ENCODE results near the gene IBA57. TPM values are rescaled to one million over a fixed set of nuclear protein-coding genes. Genes with fewer than 3 reads are reported as not detected.

IBA57 gene
- total RNA-seq: 6.5 and 6.9 TPM in 2 replicates

GRCh38 chr1:228165372-228166169 is at the start of gene IBA57:
IBA57 (plus strand) TSS chr1:228165804; CDS start chr1:228165817, 13 bp downstream.
- peak; percentile 94 for DNase-seq (ENCODE audit: low read depth, low spot score)

GRCh38 chr1:228117335-228117734 is 48.3 kb upstream of the IBA57 start:
- DNase-seq (ENCODE audit: low read depth, low spot score): no peak

DNA sequence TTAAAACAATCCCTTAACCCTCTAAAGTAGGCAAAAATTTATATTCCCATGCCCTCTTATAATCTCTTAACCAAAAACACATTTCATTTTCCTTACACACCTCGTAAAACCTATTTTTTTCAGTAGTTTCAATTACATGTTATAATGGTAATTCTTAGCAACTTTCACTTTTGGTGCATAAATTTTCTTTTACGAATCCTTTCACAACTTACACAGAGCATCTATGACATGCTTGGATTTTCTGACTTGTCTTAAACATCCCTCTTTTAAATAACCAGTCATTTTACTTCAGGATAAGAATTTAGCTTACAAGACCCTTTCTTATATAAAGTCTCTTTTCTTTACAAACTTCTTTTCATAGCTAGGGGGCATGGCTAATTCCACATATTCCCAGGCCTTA is 47.6 kb upstream of the IBA57 start:
- no peak for DNase-seq (ENCODE audit: low read depth, low spot score)

- no peak for DNase-seq (ENCODE audit: low read depth, low spot score)
Observed at GRCh38 chr1:228120351-228120750, 45.3 kb upstream of the IBA57 start.

DNA sequence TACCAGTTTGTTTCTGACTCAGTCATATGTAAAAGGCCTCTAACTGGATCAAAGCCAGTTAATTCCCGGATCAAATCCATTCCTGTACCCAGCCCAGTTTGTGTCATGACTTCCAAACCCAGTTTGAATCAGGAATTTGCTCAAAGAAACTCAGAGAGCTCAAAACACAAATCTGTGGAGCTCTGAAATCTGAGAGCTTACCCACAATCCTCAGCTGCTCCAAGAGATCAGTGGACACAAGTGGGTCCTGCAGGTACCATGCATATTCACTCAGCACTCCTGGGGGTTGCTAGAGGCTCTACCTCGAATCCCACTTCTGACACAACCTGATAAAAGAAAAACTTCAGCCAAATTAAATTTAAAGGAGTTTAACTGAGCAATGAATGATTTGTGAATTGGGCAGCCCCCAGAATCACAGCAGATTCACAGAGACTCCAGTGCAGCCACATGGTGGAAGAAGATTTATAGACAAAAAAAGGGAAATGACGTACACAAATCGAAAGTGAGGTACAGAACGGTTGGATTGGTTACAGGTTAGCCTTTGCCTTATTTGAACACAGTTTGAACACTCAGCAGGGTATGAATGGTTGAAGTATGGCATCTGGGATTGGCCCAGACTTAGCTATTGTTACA is 44.6 kb upstream of the IBA57 start:
- DNase-seq (ENCODE audit: low read depth, low spot score): no peak

DNA sequence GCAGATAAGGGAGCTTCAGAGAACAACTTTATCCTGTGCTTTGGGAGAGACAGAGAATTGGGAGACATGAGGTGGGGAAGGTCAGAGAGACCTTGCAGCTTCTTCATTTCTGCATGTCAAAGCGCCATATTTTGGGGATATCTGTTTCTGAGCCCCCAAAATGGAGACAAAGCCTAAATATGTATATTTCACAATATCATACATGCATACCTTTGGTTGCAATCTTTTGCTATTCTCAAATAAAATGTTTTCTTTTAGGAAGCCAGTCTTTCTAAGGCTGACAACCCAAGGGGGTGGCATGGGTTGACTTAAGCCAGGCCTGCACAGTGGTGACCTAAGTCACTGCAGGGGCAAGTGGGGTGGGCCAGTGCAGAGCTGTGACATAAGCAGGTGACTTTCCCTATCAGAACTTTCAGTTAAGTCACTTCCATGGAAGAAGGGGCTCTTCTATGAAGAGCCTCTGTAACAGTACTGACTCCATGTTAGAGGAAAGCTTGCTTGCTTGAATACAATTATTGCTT is 42.6 kb upstream of the IBA57 start:
- DNase-seq (ENCODE audit: low read depth, low spot score): no peak

DNA sequence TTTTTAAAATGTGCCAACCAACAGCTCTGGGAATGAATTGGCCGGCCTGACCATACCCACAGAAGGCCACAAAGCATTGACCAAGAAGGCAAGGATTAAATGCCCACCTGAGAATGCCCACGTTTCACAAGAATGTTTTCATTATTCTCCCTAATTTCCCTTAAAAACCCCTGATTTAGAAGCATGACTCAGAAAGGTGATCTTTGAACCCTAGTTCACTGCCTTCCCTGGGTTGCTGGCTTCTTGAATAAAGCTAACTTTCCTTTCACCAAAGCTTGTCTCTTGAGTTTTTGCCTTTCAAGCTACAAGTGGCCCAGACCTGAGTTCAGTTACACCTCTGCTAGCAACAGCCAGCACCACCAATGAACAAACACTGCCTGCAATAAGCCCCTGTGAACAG is 42.1 kb upstream of the IBA57 start:
- DNase-seq (ENCODE audit: low read depth, low spot score): no peak

- DNase-seq (ENCODE audit: low read depth, low spot score): no peak
Observed at GRCh38 chr1:228125185-228125584, 40.4 kb upstream of the IBA57 start.

- DNase-seq (ENCODE audit: low read depth, low spot score): no peak
Observed at GRCh38 chr1:228131766-228132165, 33.8 kb upstream of the IBA57 start.

GRCh38 chr1:228134591-228134990 is 31.0 kb upstream of the IBA57 start:
- DNase-seq (ENCODE audit: low read depth, low spot score): no peak

DNA sequence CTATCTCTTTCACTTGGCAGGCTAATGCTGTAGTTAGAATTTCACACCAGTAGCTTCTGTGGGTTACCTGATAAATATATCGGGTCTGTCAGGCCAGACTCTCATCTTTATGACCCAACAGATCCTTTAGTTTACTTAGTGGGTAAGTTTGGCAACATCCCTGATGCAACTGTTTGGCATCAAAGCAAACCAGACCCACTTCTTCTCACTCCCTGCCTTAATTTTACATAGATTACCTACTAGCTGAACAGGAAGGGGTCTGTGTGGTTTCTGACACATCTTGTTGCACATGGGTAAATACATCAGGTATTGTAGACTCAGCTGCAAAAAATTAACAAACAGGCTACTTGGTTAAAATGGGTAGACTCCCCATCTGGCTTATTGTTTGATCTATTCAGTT is 28.7 kb upstream of the IBA57 start:
- DNase-seq (ENCODE audit: low read depth, low spot score): no peak

DNA sequence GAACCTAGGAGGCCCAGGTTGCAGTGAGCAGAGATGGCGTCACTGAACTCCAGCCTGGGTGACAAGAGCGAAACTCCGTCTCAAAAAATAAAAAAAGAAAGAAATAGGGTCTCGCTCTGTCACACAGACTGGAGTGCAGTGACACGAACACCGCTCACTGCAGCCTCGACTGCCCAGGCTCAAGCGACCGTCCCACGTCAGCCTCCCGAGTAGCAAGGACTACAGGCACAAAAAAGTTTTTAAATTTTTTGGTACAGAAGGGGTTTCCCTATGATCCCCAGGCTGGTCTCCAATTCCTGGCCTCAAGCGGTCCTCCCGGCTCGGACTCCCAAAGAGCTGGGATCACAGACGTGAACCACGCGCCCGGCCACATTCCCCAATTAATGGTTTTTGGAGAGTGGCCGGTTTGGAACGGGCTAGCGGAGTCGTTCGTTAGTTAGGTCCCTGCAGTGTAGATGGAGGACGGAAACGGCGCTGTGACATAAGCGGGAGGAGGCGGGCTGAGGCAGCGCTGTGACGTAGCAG is 26.1 kb upstream of the IBA57 start:
- DNase-seq (ENCODE audit: low read depth, low spot score): no peak

- peak; percentile 98 for DNase-seq (ENCODE audit: low read depth, low spot score)
Observed at GRCh38 chr1:228139931-228140723, 25.5 kb upstream of the IBA57 start, which contains the start of gene GUK1. GUK1 (plus strand) TSS chr1:228140279; CDS start chr1:228140303, 24 bp downstream.

DNA sequence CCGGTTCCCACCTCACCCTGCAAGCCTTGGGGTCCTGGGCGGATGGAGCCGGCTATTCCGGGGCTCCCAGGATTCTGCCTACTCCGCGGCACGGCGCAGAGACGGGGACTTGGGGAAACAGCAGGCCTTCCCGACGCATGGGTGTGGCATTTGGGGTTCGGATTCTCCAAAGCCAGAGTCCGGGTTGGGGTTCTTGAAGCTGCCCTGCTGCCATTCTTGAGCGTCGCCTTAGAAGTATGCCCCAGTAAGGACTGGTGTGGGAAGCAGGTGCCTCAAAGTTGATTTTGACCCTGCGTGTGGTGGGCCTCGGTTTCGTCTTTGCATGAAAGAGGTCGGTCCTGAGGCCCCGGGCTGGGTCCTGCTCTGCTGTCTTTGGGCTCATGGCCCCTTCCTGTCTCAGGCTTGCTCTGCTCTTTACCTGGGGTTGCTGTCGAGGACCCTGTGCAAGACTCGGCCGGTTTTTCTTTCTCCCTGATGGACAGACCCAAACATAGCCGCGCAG is 24.8 kb upstream of the IBA57 start:
- DNase-seq (ENCODE audit: low read depth, low spot score): no peak

DNA sequence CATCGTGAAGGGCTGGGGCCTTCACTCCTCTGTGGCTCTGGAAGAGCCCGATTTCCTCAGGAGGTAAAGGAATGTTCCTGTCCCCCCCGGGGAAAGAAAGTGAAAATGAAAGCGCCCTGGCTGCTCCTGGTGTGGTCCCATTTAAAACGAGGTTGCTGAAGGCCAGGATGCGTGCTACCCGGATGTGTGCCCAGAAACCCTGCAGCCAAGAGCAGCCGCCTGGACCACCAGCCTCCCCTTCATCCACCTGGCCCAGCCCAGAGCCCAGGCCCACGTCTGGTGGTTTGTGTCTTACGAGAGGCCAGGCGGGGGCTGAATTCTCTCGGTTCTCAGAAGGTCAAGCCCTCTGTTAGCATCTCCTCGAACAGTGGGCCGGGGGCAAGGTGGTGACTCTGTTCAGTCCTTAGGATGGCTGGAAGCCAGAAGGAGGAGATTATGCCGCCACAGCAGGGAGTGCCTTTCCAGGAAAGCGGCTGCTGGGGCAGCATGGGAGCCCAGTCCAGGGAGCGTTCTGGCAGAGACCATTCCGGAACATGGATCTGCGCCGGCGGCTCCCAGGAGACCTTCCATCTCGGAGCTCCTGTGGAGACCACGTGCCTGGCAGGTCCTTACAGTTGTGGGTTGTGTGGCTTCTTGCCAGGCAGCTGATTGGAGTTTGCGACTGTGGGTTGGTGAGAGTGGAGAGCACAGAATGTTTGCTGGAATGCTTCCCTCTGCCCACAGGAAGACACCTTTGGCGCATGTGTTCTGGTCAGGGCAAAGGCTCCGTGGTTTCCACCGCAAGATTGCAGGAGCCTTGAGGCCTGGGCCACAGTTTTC is 24.2 kb upstream of the IBA57 start:
- DNase-seq (ENCODE audit: low read depth, low spot score): no peak

GRCh38 chr1:228142155-228142691 is 23.4 kb upstream of the IBA57 start:
- no peak for DNase-seq (ENCODE audit: low read depth, low spot score)

- no peak for DNase-seq (ENCODE audit: low read depth, low spot score)
Observed at GRCh38 chr1:228142701-228143136, 22.9 kb upstream of the IBA57 start.

DNA sequence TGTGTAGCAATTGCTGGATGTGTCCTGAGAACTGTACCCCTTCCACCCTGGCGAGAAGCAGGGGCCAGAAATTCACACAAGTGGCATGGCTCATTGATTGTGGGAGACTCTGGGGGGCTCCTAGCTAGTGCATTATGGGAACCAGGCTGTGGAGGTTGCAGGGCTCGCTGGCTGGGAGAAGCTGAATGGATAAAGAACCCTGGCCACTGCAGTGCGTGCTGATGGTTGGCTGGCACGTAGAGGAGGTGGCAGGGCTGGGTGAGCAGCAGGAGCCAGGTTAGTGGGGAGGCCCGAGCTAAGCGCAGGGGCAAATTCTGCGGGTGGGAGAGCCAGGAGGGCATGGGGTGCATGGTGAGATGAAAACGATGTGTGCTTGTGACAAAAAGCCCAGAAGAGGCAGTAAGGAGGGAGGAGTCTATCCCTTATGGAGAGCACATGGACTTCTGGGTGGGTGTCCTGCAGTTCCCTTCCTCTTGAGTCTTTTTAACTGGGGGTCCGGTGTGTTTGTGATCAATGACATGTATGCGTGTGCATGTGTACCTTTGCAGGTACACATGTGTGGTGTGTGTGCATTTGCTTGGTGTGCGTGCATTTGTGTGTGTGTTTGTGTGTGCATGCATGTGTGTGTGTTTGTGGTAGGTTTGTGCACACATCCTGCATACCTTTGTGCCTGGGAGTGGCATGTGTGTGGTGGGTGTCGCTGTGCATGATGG is 22.0 kb upstream of the IBA57 start:
- no peak for DNase-seq (ENCODE audit: low read depth, low spot score)

DNA sequence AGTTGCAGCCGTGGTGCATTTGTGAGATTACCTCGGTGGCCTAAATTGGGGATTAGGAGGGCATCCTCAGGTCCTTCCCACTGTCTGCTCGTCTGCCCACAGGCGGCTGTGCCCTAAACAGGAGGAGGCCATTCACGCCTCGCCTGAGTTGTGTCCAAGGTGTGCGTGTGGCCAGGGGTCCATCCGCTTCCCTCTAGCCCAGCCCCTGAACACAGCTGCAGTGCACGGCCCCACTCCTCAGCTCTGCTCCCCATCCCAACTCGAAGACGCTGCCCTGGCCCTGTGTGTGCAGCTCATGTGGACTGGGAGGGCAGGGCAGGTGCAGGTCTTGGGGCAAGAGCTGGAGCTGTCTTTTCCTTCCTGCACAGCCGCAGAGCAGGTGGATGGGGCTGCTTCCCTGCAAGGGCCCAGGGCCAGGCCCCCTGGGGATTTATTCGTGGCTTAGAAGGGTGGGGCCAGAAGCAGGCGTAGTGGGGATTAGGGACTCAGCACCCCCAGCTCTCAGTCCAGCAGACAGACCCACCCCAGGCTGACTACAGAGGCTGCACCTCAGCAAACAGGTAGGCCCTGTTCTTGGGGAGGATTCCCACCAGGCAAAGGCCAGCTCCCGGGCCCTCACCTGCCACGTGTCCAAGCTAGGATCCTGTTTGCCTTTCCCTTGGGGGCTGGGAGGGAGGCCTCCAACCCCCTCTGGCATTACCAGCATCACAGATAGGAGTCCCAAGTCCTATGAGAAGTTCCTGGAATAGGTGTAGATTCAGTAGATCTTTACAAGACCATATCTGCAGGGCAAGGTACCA is 21.2 kb upstream of the IBA57 start:
- no peak for DNase-seq (ENCODE audit: low read depth, low spot score)
